PC-9 (cell line): ENCODE results near the gene KLHL6.
"Not testable (repeated sequence)": the region's sequence is repeated elsewhere in the genome, so short reads cannot be mapped to it uniquely, and the experiment has no call there.

Experiments used
- CTCF ChIP-seq: fragments of 200-600 bp; sonication (generic); conservative IDR thresholded peaks from 2 replicates; pipeline ENCODE4 v1.6.1; 2017; ENCODE audit warnings: mixed run types, antibody characterized with exemption, mild to moderate bottlenecking, moderate library complexity
- EZH2 ChIP-seq: fragments of 200-600 bp; sonication (generic); IDR thresholded peaks from 2 replicates; pipeline ENCODE4 v1.8.0; 2017; ENCODE audit warnings: antibody characterized with exemption, low read depth

GRCh38 chr3:183520295-183520694 lies 35.2 kb downstream of the KLHL6 start:
- not testable (repeated sequence) for TF ChIP-seq EZH2, CTCF
